HG02870 (cell line): Measurements from ENCODE around the gene ABHD16B.

Experiments
- ATAC-seq: cut with Tn5 transposase; IDR thresholded peaks from one replicate; pipeline ENCODE4 v1.9.1; 2021; ENCODE audit warnings: mild to moderate bottlenecking, moderate library complexity; ENCODE audit not compliant: unreplicated experiment

The ABHD16B gene

DNA sequence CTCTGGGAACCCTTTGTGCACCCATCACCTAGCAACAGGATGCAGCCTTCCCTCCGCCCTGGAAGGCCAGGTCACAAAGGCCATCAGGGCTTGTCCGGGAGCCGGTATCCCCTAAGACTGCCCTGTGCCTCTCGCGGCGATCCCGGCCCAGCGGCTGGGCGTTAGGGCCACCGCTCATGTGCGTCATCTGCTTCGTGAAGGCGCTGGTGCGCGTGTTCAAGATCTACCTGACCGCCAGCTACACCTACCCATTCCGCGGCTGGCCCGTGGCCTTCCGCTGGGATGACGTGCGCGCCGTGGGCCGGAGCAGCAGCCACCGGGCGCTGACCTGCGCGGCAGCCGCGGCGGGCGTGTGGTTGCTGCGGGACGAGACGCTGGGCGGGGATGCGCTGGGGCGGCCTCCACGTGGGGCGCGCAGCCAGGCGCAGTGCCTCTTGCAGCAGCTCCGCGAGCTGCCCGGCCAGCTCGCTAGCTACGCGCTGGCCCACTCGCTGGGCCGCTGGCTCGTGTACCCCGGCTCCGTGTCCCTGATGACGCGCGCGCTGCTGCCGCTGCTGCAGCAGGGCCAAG is at the start of gene ABHD16B:
ABHD16B (plus strand) TSS at position 134 of the 570 bp plus-strand sequence; CDS start at position 177, 43 bp downstream.
- no peak for ATAC-seq

- no peak for ATAC-seq
Observed at GRCh38 chr20:63814891-63815614, 46.2 kb upstream of the ABHD16B start.

DNA sequence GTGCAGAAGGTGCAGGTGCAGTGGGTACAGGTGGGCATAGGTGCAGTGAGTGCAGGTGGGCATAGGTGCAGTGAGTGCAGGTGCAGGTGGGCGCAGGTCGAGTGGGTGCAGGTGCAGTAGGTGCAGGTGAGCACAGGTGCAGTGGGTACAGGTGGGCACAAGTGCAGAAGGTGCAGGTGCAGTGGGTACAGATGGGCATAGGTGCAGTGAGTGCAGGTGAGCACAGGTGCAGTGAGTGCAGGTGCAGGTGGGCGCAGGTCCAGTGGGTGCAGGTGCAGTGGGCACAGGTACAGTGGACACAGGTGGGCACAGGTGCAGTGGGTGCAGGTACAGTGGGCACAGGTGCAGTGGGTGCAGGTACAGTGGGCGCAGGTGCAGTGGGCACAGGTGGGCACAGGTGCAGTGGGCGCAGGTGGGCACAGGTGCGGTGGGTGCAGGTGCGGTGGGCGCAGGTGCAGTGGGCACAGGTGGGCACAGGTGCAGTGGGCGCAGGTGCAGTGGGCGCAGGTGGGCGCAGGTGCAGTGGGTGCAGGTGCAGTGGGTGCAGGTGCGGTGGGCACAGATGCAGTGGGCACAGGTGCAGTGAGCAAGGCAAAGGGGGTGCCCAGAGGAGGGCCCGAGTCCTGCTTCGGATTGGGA is 45.6 kb upstream of the ABHD16B start:
- ATAC-seq, result no peak

- ATAC-seq, result no peak
Observed at GRCh38 chr20:63819224-63819921, 41.9 kb upstream of the ABHD16B start.

DNA sequence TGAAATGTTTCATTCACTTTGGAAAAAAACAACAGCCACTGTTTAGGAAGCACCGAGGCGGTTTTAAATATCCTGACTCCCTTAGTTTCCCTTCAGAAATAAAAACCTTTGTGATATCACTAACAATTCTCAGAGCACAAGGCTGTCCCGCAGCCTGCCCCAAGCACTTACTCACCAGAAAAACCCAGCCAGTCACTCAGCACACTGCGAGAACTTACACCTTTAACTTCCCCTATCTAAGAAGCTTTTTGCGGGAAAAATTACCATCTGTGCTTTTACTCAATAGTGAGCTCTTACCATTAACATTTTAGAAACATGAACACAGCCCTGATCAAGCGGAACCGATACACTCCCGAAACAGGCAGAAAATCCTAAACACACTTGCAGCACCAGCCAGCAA is 39.5 kb upstream of the ABHD16B start:
- no peak for ATAC-seq

GRCh38 chr20:63822276-63822696 is 39.0 kb upstream of the ABHD16B start:
- ATAC-seq, result no peak

- no peak for ATAC-seq
Observed at GRCh38 chr20:63823691-63824311, 37.5 kb upstream of the ABHD16B start.

- no peak for ATAC-seq
Observed at GRCh38 chr20:63825331-63826118, 35.8 kb upstream of the ABHD16B start.

DNA sequence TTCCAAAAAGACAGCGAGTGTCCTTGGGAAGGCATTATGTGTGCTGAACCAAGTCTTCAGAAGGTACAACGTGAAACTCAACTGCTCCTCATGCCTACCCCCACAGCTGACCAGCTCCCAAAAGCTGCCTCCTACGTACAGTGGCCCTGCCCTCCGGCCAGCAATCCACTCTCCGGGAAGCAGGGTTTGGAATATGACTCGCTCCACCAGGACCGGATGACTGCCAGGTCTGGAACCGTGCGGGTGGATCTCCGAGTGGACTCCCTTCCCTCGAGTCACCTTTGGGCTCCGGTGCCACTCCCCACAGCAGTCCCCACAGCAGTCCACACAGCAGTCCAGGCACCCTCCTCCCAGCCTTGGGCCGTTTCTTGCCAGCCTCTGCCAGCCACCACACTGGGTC is 34.5 kb upstream of the ABHD16B start:
- ATAC-seq, result no peak

GRCh38 chr20:63828124-63828523 is 33.2 kb upstream of the ABHD16B start:
- no peak for ATAC-seq

- no peak for ATAC-seq
Observed at GRCh38 chr20:63828545-63828944, 32.8 kb upstream of the ABHD16B start.

GRCh38 chr20:63828951-63829350 is 32.3 kb upstream of the ABHD16B start:
- ATAC-seq, result no peak

DNA sequence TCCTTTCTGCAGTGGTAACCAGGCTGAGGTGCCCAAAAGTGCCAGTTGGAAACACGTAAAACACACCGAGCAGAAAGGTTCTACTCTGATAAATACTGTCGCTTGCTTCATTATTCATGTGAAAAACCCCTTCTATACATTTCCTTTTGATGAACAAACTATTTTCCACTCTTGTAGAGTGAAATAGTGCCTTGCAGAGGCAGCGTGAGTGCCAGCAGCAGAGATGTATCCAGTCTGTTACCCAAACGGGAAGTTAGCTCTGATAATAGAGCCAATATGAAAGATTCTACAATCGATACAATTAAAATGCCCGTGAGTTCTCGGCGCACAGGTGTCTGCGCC is 31.7 kb upstream of the ABHD16B start:
- ATAC-seq, result no peak

- ATAC-seq, result no peak
Observed at GRCh38 chr20:63829945-63830835, 31.1 kb upstream of the ABHD16B start.

GRCh38 chr20:63830841-63831588 is 30.3 kb upstream of the ABHD16B start, which contains the start of gene ZBTB46:
Gene ZBTB46, minus strand, starts transcription at chr20:63831264. Its CDS starts 40,507 bp downstream, at chr20:63790757.
- no peak for ATAC-seq

DNA sequence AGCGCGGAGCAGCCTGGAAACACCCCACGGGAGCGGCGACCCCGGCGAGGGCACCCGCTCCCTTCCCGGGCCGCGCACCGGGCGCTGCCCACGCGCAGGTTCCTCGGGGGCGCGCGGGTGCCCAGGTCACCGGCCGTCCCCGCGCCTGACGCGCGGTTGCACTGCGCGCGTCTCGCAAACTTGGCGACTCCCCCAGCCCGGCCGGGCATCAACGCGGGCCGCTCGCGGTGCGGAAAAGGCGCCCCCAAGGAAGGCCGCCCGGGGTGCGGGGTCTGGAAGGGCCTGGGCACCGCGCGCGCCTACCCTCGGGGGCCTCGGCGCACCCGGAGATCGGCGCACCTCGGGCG is 29.7 kb upstream of the ABHD16B start:
- ATAC-seq, result no peak

- no peak for ATAC-seq
Observed at GRCh38 chr20:63831993-63832686, 29.2 kb upstream of the ABHD16B start.
